ENCODE measurements around the gene COL6A3.

Gene COL6A3

DNA sequence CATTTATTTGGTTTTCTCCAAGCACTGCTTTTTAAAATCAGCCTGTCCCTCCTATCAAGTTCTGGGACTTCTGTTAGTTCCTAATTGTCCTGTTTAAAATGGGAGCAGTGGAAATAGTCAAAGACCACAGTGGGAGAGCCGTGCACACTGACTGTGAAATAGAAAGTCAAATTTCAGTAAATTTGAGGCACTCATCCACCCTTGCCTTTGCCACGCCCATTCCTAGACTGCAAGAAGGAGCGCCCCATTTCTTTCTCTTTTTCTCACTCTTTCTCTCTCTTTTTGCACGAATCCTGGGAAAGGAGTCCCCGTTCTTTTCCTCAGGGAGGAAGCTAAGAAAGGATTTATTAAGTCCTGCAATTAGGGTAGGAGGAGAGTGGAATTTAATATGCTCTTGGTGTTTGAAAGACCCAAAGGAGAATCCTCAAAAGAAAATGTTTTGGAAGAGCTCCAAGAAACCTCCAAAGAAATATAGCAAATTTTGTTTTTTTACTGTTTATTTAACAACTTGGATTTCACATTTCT is 7.5 kb downstream of the COL6A3 start:
- DNase-seq, result no peak

DNA sequence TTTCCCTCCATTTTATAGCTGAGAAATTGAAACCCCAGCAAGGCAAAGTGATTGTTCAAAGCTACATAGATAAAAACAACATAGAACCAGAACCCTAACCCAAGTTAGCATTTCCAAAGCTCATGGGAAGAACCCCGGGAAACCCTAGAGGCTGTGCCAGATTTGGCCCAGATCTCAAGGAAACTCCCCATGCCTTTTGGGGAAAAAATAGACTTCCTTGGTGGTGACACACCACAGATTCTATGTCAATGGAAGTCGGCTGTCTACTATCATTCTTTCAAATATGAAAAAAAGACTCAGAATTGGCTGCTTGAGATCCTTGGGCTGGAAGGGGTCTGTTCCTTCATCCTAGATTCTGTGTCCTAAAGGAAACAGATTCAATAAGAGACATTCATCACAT is 8.4 kb downstream of the COL6A3 start:
- DNase-seq, result no peak
- Histone ChIP-seq H3K27ac (ENCODE audit: insufficient read depth, low read length, poor library complexity, severe bottlenecking) (no peak overlapping the region), H3K36me3 (ENCODE audit: control insufficient read depth, insufficient read depth, low read length) (no peaks in the 10 kb centered on the region), H3K4me1 (ENCODE audit: control insufficient read depth, insufficient read depth, low read length, poor library complexity, severe bottlenecking) (no peaks in the 10 kb centered on the region), H3K9me3 (ENCODE audit: control insufficient read depth, low read length) (no peaks in the 10 kb centered on the region), H3K27me3 (replicated peaks; ENCODE audit: control insufficient read depth, insufficient read depth, low read length, poor library complexity, severe bottlenecking) (no peaks in the 10 kb centered on the region), H3K4me3 (ENCODE audit: insufficient read depth, low read depth, low read length, poor library complexity, severe bottlenecking) (no peak overlapping the region)

More for the DNA sequence above, 7.5 kb downstream of the COL6A3 start:
- H3K9me3 ChIP-seq (ENCODE audit: control insufficient read depth, low read length), result no peaks in the 10 kb centered on the region
- no peaks in the 10 kb centered on the region for H3K4me1 ChIP-seq (ENCODE audit: control insufficient read depth, insufficient read depth, low read length, poor library complexity, severe bottlenecking)
- no peak overlapping the region for H3K4me3 ChIP-seq (ENCODE audit: insufficient read depth, low read depth, low read length, poor library complexity, severe bottlenecking)
- no peaks in the 10 kb centered on the region for H3K36me3 ChIP-seq (ENCODE audit: control insufficient read depth, insufficient read depth, low read length)
- no peak overlapping the region for H3K27ac ChIP-seq (ENCODE audit: insufficient read depth, low read length, poor library complexity, severe bottlenecking)
- no peaks in the 10 kb centered on the region for H3K27me3 ChIP-seq (replicated peaks; ENCODE audit: control insufficient read depth, insufficient read depth, low read length, poor library complexity, severe bottlenecking)

DNA sequence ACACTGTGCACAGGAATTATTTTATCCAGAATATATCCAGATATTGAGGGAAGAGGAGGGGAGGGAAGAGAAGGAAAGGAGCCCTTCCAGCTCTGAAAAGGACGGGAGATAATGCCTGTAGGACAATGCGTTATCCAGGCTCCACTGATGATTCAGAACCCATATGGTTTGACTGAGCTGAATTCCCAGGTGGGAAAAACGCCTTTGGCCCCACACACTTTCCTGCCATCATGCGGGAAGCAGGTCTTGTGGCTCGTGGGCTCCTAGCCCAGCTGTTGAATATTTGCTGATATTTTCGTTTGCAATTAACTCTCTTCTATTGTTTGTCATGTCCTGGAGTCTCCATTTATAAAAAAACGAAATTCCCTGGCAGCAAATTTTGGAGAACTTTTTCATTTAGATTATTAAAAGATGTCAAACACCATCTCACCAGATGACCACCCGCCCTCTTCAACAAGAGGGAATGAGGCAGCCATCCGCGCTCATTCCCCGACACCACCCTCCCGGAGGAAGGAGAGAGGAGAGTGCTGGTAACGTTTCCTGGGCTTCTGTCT is 8.9 kb downstream of the COL6A3 start:
- H3K27me3 ChIP-seq (replicated peaks; ENCODE audit: control insufficient read depth, insufficient read depth, low read length, poor library complexity, severe bottlenecking), result no peaks in the 10 kb centered on the region
- H3K4me1 ChIP-seq (ENCODE audit: control insufficient read depth, insufficient read depth, low read length, poor library complexity, severe bottlenecking), result no peaks in the 10 kb centered on the region
- H3K36me3 ChIP-seq (ENCODE audit: control insufficient read depth, insufficient read depth, low read length), result no peaks in the 10 kb centered on the region
- H3K4me3 ChIP-seq (ENCODE audit: insufficient read depth, low read depth, low read length, poor library complexity, severe bottlenecking), result no peak overlapping the region
- DNase-seq, result no peak
- H3K27ac ChIP-seq (ENCODE audit: insufficient read depth, low read length, poor library complexity, severe bottlenecking), result no peak overlapping the region
- no peaks in the 10 kb centered on the region for H3K9me3 ChIP-seq (ENCODE audit: control insufficient read depth, low read length)

DNA sequence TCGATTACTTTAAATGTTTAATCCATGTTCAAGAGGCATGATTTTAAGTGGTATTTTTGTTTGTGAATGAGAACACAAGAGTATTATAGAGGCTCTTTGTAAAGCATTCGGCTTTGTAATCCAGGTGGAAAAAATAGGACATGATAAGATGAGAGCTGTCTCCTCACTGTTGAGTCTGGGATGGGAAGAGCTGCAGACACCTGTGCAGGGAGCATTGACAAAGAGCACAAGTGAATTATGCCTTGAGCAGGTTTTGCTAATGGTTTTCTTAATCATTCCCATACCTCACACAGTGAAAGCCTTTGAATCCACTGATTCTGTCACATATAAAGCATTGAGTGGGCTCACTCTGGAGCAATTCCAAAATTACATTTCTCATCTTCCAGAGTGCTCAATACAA is 9.6 kb downstream of the COL6A3 start:
- Histone ChIP-seq H3K9me3 (ENCODE audit: control insufficient read depth, low read length) (no peaks in the 10 kb centered on the region), H3K27ac (ENCODE audit: insufficient read depth, low read length, poor library complexity, severe bottlenecking) (no peak overlapping the region), H3K36me3 (ENCODE audit: control insufficient read depth, insufficient read depth, low read length) (no peaks in the 10 kb centered on the region), H3K4me1 (ENCODE audit: control insufficient read depth, insufficient read depth, low read length, poor library complexity, severe bottlenecking) (no peaks in the 10 kb centered on the region), H3K4me3 (ENCODE audit: insufficient read depth, low read depth, low read length, poor library complexity, severe bottlenecking) (no peak overlapping the region), H3K27me3 (replicated peaks; ENCODE audit: control insufficient read depth, insufficient read depth, low read length, poor library complexity, severe bottlenecking) (no peaks in the 10 kb centered on the region)
- no peak for DNase-seq

DNA sequence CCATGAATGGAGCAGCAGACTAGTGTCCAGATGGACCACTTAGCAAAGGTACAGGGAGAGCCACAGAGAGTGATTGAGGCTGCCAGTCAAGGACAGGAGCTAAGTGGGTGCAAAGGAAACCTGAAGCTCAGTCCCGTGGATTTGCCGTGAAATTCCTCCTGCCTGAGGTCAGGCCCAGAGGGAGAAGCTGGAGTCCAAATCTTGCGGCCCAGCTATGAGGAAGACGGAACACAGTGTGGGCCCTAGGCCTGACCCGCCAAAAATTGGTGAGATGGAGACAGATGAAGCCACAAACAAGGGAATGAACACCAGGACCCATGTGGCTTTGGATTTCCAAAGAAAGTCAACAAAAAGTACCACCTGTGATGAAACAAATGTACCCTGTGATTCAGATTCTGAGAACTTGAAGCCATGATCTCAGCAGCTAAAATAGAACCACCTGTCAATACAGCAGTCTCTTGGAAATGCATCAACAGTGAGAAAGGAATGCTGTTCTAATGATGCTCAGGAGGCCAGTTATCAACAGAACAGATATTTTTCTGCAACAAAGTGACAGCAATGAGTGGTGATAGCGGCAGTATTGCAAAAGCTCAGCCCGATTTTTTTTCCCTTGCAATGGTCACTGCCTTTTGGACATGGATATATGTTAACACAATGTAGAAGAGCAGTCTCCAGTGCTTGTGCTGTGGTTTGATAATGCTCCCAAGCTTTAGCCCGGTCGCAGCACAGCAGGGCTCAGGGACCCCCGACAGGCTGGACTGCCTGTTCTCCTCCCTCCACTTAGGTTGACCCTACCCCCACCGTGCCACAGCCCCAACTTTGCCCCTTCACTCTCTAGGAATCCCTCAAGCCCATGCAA is 10.7 kb downstream of the COL6A3 start:
- no peak overlapping the region for H3K4me3 ChIP-seq (ENCODE audit: insufficient read depth, low read depth, low read length, poor library complexity, severe bottlenecking)
- H3K27me3 ChIP-seq (replicated peaks; ENCODE audit: control insufficient read depth, insufficient read depth, low read length, poor library complexity, severe bottlenecking), result no peaks in the 10 kb centered on the region
- DNase-seq, result no peak
- H3K36me3 ChIP-seq (ENCODE audit: control insufficient read depth, insufficient read depth, low read length), result no peaks in the 10 kb centered on the region
- H3K9me3 ChIP-seq (ENCODE audit: control insufficient read depth, low read length), result no peaks in the 10 kb centered on the region
- H3K4me1 ChIP-seq (ENCODE audit: control insufficient read depth, insufficient read depth, low read length, poor library complexity, severe bottlenecking), result no peaks in the 10 kb centered on the region
- no peak overlapping the region for H3K27ac ChIP-seq (ENCODE audit: insufficient read depth, low read length, poor library complexity, severe bottlenecking)

DNA sequence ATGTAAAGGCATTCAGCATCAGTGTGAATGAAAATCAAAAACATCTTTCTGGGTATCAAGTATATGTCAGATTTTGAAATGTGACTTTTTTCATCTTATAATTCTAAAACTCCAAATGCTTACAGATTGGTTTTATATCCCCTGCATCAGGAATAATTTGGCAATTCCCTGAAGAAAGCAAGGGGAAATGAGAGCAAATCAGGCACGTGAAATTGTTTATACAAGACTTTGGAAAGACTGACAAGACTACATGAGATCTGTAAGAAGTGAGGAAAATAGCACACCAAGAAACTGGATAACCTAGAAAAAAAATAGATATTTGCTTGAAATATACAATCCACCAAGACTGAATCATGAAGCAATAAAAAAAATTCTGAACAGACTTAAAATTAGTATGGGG is 13.8 kb downstream of the COL6A3 start:
- DNase-seq, result no peak
- Histone ChIP-seq H3K27ac (ENCODE audit: insufficient read depth, low read length, poor library complexity, severe bottlenecking) (no peak overlapping the region), H3K4me3 (ENCODE audit: insufficient read depth, low read depth, low read length, poor library complexity, severe bottlenecking) (no peak overlapping the region), H3K4me1 (ENCODE audit: control insufficient read depth, insufficient read depth, low read length, poor library complexity, severe bottlenecking) (no peaks in the 10 kb centered on the region), H3K36me3 (ENCODE audit: control insufficient read depth, insufficient read depth, low read length) (no peaks in the 10 kb centered on the region), H3K9me3 (ENCODE audit: control insufficient read depth, low read length) (no peaks in the 10 kb centered on the region), H3K27me3 (replicated peaks; ENCODE audit: control insufficient read depth, insufficient read depth, low read length, poor library complexity, severe bottlenecking) (no peaks in the 10 kb centered on the region)

DNA sequence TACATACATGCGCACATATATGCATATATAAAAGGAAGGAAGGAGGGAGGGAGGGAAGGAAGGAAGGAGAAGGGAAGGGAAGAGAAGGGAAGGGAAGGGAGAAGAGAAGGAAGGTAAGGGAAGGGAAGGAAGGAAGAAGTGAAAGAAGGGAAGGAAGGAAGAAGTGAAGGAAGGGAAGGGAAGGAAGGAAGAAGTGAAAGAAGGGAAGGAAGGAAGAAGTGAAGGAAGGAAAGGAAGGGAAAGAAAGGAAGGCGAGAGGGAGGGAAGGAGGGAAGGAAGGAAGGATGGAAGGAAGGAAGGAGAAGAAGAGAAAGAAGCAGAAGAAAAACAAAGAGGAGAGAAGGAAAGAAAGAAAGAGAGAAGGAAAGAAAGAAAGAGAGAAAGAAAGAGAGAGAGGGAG is 16.9 kb downstream of the COL6A3 start:
- no peak for DNase-seq
- Histone ChIP-seq H3K36me3 (ENCODE audit: control insufficient read depth, insufficient read depth, low read length) (no peaks in the 10 kb centered on the region), H3K27ac (ENCODE audit: insufficient read depth, low read length, poor library complexity, severe bottlenecking) (no peak overlapping the region)

DNA sequence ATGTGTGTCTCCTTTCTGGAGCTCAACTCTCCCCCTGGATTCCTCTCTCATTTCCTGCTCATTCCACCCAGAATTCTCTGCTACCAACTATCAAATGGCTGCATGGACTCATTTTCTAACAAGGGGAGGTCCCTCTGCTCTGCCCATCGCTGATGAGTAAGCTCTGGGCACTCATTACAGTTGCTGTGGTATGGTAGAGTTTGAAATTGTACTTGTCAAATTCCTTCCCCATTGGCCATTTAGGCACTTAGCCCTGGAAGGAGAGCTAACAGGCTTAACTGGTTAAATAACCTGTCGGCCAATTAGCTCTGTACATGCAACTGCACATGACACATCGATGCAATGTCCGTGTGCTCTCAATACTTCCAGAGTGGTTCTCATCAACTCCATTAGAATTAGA is 20.4 kb downstream of the COL6A3 start:
- Histone ChIP-seq H3K27me3 (replicated peaks; ENCODE audit: control insufficient read depth, insufficient read depth, low read length, poor library complexity, severe bottlenecking) (no peaks in the 10 kb centered on the region), H3K4me1 (ENCODE audit: control insufficient read depth, insufficient read depth, low read length, poor library complexity, severe bottlenecking) (no peaks in the 10 kb centered on the region), H3K36me3 (ENCODE audit: control insufficient read depth, insufficient read depth, low read length) (no peaks in the 10 kb centered on the region), H3K9me3 (ENCODE audit: control insufficient read depth, low read length) (no peaks in the 10 kb centered on the region), H3K4me3 (ENCODE audit: insufficient read depth, low read depth, low read length, poor library complexity, severe bottlenecking) (no peak overlapping the region), H3K27ac (ENCODE audit: insufficient read depth, low read length, poor library complexity, severe bottlenecking) (no peak overlapping the region)
- no peak for DNase-seq

More for the DNA sequence above, 16.9 kb downstream of the COL6A3 start:
- Histone ChIP-seq H3K4me1 (ENCODE audit: control insufficient read depth, insufficient read depth, low read length, poor library complexity, severe bottlenecking) (no peaks in the 10 kb centered on the region), H3K9me3 (ENCODE audit: control insufficient read depth, low read length) (no peaks in the 10 kb centered on the region), H3K4me3 (ENCODE audit: insufficient read depth, low read depth, low read length, poor library complexity, severe bottlenecking) (no peak overlapping the region), H3K27me3 (replicated peaks; ENCODE audit: control insufficient read depth, insufficient read depth, low read length, poor library complexity, severe bottlenecking) (no peaks in the 10 kb centered on the region)

DNA sequence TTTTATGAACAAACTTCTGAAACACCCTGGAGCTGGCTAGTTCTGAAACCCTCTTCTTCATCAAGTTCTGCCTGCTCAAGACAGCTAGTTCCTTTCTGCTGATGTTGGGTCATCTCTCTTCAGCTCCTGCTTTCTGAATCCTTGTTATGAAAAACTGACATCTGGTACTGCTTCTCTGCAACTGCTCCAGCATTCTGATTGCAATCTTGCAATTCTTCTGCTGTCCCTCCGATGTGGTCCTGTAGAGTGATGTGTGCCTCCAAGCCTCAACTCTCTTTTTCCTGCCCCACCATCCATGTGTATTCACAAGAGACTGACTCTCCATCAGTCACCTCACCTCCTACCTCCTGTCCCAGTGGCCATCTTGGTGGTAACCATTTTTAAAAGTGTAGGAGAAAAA is 21.8 kb downstream of the COL6A3 start:
- no peak overlapping the region for H3K4me3 ChIP-seq (ENCODE audit: insufficient read depth, low read depth, low read length, poor library complexity, severe bottlenecking)
- no peaks in the 10 kb centered on the region for H3K4me1 ChIP-seq (ENCODE audit: control insufficient read depth, insufficient read depth, low read length, poor library complexity, severe bottlenecking)
- no peaks in the 10 kb centered on the region for H3K27me3 ChIP-seq (replicated peaks; ENCODE audit: control insufficient read depth, insufficient read depth, low read length, poor library complexity, severe bottlenecking)
- H3K36me3 ChIP-seq (ENCODE audit: control insufficient read depth, insufficient read depth, low read length), result no peaks in the 10 kb centered on the region
- H3K27ac ChIP-seq (ENCODE audit: insufficient read depth, low read length, poor library complexity, severe bottlenecking), result no peak overlapping the region
- H3K9me3 ChIP-seq (ENCODE audit: control insufficient read depth, low read length), result no peaks in the 10 kb centered on the region
- DNase-seq, result no peak

DNA sequence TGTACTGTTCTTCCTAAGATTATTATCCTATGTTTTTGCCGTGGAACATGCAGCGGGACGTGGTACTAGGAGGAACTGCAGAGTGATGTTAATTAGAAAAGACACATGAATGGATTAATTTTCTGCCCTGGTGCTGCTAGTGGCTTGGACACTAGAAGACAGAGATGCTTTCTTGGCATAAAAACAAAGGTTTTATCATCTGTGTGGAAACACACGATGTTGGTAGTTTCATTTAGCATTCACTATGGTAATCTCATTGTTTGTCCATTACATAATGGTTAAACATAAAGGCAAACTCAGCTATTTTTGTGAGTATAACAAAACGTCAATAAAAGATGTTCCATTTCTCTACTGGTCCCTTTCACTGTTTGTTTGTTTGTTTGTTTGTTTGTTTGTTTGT is 22.8 kb downstream of the COL6A3 start:
- Histone ChIP-seq H3K4me1 (ENCODE audit: control insufficient read depth, insufficient read depth, low read length, poor library complexity, severe bottlenecking) (no peaks in the 10 kb centered on the region), H3K27me3 (replicated peaks; ENCODE audit: control insufficient read depth, insufficient read depth, low read length, poor library complexity, severe bottlenecking) (no peaks in the 10 kb centered on the region), H3K36me3 (ENCODE audit: control insufficient read depth, insufficient read depth, low read length) (no peaks in the 10 kb centered on the region), H3K9me3 (ENCODE audit: control insufficient read depth, low read length) (no peaks in the 10 kb centered on the region), H3K4me3 (ENCODE audit: insufficient read depth, low read depth, low read length, poor library complexity, severe bottlenecking) (no peak overlapping the region), H3K27ac (ENCODE audit: insufficient read depth, low read length, poor library complexity, severe bottlenecking) (no peak overlapping the region)
- DNase-seq, result no peak
